ENCODE results near the gene ITGA4.

The ITGA4 gene

DNA sequence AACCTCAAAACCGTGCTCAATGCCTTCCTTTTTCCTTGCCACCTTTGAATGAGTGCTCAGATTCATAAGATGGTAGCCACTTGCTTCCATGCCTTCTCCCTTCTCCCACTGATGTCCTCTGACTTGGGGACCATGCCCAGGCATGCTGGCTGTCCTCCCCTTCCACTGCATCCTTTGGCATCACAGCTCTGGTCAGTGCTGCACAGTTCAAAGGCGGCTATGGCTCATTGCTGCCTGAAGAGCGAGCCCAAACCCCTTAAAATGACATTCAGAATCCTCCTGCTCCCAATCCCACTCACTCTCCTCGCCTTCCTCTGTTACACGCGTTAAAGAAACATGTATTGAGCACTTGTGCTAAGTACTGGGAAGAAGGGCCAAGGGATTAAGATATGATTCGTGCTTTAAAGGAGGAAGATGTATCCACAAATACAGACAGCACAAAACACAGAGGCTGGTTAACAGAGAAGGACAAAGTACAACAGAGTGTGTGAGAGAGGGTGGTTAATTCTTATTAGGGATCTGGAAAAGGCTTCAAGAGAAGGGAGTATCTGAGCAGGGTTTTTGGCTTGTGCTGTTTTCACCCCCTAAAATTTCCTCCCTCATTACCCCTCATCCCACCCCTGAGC is 118.0 kb downstream of the ITGA4 start:
- no peak for DNase-seq (ENCODE audit: low read depth)

DNA sequence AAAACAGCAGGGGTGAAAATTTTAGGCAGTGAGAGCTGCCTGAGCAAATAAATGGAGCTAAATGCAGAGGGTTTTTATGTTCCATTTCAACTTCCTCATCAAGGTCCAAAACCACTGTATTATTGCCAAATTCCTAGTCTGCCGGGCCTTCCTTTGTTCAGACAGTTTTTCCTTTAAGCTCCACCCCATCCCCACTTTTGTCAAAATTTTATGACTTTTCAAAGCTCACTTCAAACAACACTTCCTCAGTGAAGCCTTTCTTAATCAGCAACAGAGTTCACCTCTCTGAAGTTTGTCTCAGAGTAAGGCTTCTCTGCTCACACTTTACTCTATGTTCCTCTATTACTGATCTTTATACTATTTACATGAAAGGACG is 118.5 kb downstream of the ITGA4 start:
- no peak for DNase-seq (ENCODE audit: low read depth)

DNA sequence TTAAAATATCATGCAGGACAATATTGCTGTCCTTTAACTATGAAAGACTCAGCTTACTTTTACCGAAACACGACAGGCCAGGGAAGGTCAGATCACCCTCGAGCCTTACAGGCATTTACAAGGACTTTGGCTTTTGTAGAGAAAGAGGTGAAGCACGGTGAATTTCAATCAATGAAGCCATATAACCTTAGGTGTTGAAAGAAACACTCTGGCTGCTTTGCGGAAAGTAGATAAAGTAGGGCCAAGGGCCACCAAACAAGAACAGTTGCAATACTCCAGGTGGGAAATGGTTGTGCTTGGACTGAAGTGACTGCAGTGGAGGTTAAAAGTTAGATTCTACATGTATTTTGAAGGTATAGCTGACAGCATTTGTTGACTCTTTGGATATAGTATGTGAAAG is 119.2 kb downstream of the ITGA4 start:
- DNase-seq (ENCODE audit: low read depth), result no peak

DNA sequence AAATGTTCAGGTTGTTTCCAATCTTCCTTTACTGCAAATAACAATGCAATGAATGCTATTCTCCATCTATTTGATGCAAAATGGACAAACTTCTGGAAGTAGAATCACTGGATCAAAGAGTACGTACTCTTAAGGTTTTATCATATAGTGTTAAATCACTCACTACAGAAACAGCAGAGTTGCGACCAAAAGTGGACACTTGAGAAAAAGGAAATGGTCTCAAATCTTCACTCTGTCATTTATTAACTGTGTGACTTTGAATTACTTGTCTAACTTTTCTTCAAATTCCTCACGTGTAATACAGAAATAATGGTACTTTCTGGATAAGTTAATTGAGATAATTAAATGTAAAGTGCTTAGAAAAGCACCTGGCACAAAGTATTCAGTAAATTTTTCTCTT is 121.6 kb downstream of the ITGA4 start:
- DNase-seq (ENCODE audit: low read depth), result no peak

DNA sequence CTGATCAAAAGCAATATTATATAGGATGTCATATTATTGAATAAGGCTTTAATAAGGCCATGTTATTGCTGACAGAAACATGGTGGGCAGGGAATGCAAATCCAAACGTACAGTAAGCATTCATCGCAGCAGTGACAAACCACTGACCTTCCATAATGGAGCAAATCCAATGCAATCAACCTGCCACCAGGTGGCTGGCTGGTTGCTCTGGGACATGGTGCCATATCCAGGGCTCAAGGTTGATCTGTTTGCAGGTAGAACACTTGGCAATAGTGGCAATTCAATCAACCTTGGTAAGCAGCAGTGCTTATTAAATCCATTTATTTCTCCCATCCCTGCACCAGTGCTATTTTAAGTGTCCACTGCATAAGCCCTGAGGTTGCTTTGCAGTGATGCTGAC is 124.3 kb downstream of the ITGA4 start:
- no peak for DNase-seq (ENCODE audit: low read depth)

DNA sequence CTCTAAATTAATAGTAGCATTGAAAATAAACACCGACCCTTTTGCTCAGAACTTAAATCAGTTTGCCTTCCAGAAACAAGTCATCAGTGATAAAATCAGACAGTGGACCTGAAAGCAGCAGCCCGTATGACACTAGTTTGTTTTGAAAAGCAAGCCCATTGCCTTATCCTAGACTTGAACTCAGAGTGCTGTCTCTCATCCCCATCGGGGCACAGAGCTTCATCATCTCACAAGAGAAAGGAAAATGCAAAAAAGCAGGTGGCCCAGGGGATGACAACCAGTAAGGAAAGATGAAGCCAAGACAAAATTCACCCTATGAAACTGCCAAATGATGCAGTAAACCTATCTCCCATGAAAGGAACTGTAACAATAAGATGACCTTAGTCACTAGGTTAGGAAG is 128.5 kb downstream of the ITGA4 start:
- DNase-seq (ENCODE audit: low read depth), result no peak

Data from GM04504 (cell line).